ENCODE data around the gene NELL1.

Gene NELL1

GRCh38 chr11:20676658-20677057 is 7.3 kb downstream of the NELL1 start:
- TF ChIP-seq FOXP2 (optimal IDR thresholded peaks at IDR 0.05; ENCODE audit: borderline replicate concordance, extremely low read depth, extremely low read length, insufficient read depth), result no peak
- no peak for TF ChIP-seq TAF1 (IDR thresholded peaks at IDR 0.05; ENCODE audit: borderline replicate concordance, insufficient read depth, low read length)
- no peak for TF ChIP-seq POLR2AphosphoS5 (IDR thresholded peaks at IDR 0.05; ENCODE audit: low read depth, low read length)
- no peak for TF ChIP-seq SIN3A (IDR thresholded peaks at IDR 0.05; ENCODE audit: borderline replicate concordance, insufficient read depth, low read length)
- no peak for TF ChIP-seq REST (IDR thresholded peaks at IDR 0.05; ENCODE audit: insufficient read depth in 1 of 2, low read depth in 2 of 2, low read length in 2 of 2)

GRCh38 chr11:20688761-20689160 is 19.4 kb downstream of the NELL1 start:
- no peak for TF ChIP-seq SIN3A (IDR thresholded peaks at IDR 0.05; ENCODE audit: borderline replicate concordance, insufficient read depth, low read length)
- no peak for TF ChIP-seq REST (IDR thresholded peaks at IDR 0.05; ENCODE audit: insufficient read depth in 1 of 2, low read depth in 2 of 2, low read length in 2 of 2)
- TF ChIP-seq POLR2AphosphoS5 (IDR thresholded peaks at IDR 0.05; ENCODE audit: low read depth, low read length), result no peak
- no peak for TF ChIP-seq TAF1 (IDR thresholded peaks at IDR 0.05; ENCODE audit: borderline replicate concordance, insufficient read depth, low read length)
- TF ChIP-seq FOXP2 (optimal IDR thresholded peaks at IDR 0.05; ENCODE audit: borderline replicate concordance, extremely low read depth, extremely low read length, insufficient read depth), result no peak

GRCh38 chr11:20707876-20708275 is 38.5 kb downstream of the NELL1 start:
- TF ChIP-seq FOXP2 (optimal IDR thresholded peaks at IDR 0.05; ENCODE audit: borderline replicate concordance, extremely low read depth, extremely low read length, insufficient read depth) (no peak), SIN3A (IDR thresholded peaks at IDR 0.05; ENCODE audit: borderline replicate concordance, insufficient read depth, low read length) (no peak)

- TF ChIP-seq TAF1 (IDR thresholded peaks at IDR 0.05; ENCODE audit: borderline replicate concordance, insufficient read depth, low read length) (no peak), SIN3A (IDR thresholded peaks at IDR 0.05; ENCODE audit: borderline replicate concordance, insufficient read depth, low read length) (no peak), REST (IDR thresholded peaks at IDR 0.05; ENCODE audit: insufficient read depth in 1 of 2, low read depth in 2 of 2, low read length in 2 of 2) (no peak), FOXP2 (optimal IDR thresholded peaks at IDR 0.05; ENCODE audit: borderline replicate concordance, extremely low read depth, extremely low read length, insufficient read depth) (no peak), POLR2AphosphoS5 (IDR thresholded peaks at IDR 0.05; ENCODE audit: low read depth, low read length) (no peak)
Measured at GRCh38 chr11:20712912-20713311, 43.5 kb downstream of the NELL1 start.

- TF ChIP-seq SIN3A (IDR thresholded peaks at IDR 0.05; ENCODE audit: borderline replicate concordance, insufficient read depth, low read length) (no peak), POLR2AphosphoS5 (IDR thresholded peaks at IDR 0.05; ENCODE audit: low read depth, low read length) (no peak), FOXP2 (optimal IDR thresholded peaks at IDR 0.05; ENCODE audit: borderline replicate concordance, extremely low read depth, extremely low read length, insufficient read depth) (no peak), REST (IDR thresholded peaks at IDR 0.05; ENCODE audit: insufficient read depth in 1 of 2, low read depth in 2 of 2, low read length in 2 of 2) (no peak), TAF1 (IDR thresholded peaks at IDR 0.05; ENCODE audit: borderline replicate concordance, insufficient read depth, low read length) (no peak)
Measured at GRCh38 chr11:20715464-20715863, 46.1 kb downstream of the NELL1 start.
